Vagina (tissue), 2 donors: ENCODE measurements around the gene NUDT16L1. TPM values are rescaled to one million over a fixed set of nuclear protein-coding genes. Genes with fewer than 3 reads are reported as not detected.

ENCODE experiments used
- DNase-seq, 2 donors: peaks; one replicate each; pipeline ENCODE4 v3.0.0-alpha.2; 2017; ENCODE audit errors: extremely low spot score in 2 of 2
- H3K27ac ChIP-seq: fragments of 200-600 bp; sonication (generic); one replicate; pipeline ENCODE4 v1.5.1; 2019
- H3K27me3 ChIP-seq: fragments of 200-600 bp; sonication (generic); one replicate; pipeline ENCODE4 v1.5.1; 2019
- H3K36me3 ChIP-seq, 2 donors: fragments of 200-600 bp; sonication (generic); one replicate each; pipeline ENCODE4 v1.5.1; 2017 to 2019
- H3K4me1 ChIP-seq: fragments of 200-600 bp; sonication (generic); one replicate; pipeline ENCODE4 v1.5.1; 2019
- H3K4me3 ChIP-seq, 2 donors: fragments of 200-600 bp; sonication (generic); 1 replicate in 1 of 2; 2 replicates in 1 of 2; pipeline ENCODE4 v1.5.1; 2016 to 2019
- H3K9me3 ChIP-seq: fragments of 200-600 bp; sonication (generic); one replicate; pipeline ENCODE4 v1.5.1; 2019
- CTCF ChIP-seq, 3 experiments: fragments of 450-650 bp in 2 of 3; fragments of 200-600 bp in 1 of 3; sonication (generic) in 1 of 3; IDR thresholded peaks; one replicate each; pipeline ENCODE4 v1.5.1; 2017 to 2019; ENCODE audit warnings: antibody characterized with exemption in 3 of 3, mild to moderate bottlenecking in 2 of 3, moderate library complexity in 2 of 3
- POLR2A ChIP-seq, 2 donors: fragments of 450-650 bp; IDR thresholded peaks; one replicate each; pipeline ENCODE4 v1.6.1; 2017; ENCODE audit warnings: antibody characterized with exemption in 2 of 2, mild to moderate bottlenecking in 2 of 2, moderate library complexity in 2 of 2
- POLR2AphosphoS5 ChIP-seq, 2 donors: sonication (generic); formaldehyde crosslinking; IDR thresholded peaks; one replicate each; pipeline ENCODE4 v1.9.0; 2017; ENCODE audit warnings: antibody characterized with exemption in 2 of 2, mild to moderate bottlenecking in 2 of 2, low read depth in 1 of 2; ENCODE audit not compliant: insufficient read depth in 1 of 2
- intact Hi-C: fragments of 100-400 bp; cut with DNase I; formaldehyde crosslinking; loops from one replicate; pipeline ENCODE4 v1.15.1; 2023
- total RNA-seq: library from RNA; depleted of rRNA; stranded (reverse); fragments of >200 nt; gene quantifications from one replicate; pipeline ENCODE4 v1.2.3, GENCODE V29; 2016

NUDT16L1 gene
- total RNA-seq, 1 donor from 2014 or later = 28.5 TPM

GRCh38 chr16:4676831-4677230, 16.5 kb upstream of the NUDT16L1 start:
- intact Hi-C loops = no loop called here
- H3K4me3 ChIP-seq = no peak overlapping the region
- peaks cover 0 to 19% of the 10 kb centered on the region in 2 donors for H3K36me3 ChIP-seq
- no peak overlapping the region for H3K27ac ChIP-seq
- no peaks in the 10 kb centered on the region for H3K27me3 ChIP-seq
- H3K9me3 ChIP-seq = no peaks in the 10 kb centered on the region
- TF ChIP-seq POLR2AphosphoS5 (IDR thresholded peaks at IDR 0.05; ENCODE audit: insufficient read depth in 1 of 2, low read depth in 1 of 2) = no peak
- TF ChIP-seq CTCF (IDR thresholded peaks at IDR 0.05) = no peak
- H3K4me1 ChIP-seq = peaks cover 26% of the 10 kb centered on the region
- no peak for DNase-seq

GRCh38 chr16:4677390-4677789, 16.0 kb upstream of the NUDT16L1 start:
- TF ChIP-seq POLR2A (IDR thresholded peaks at IDR 0.05) (no peak), POLR2AphosphoS5 (IDR thresholded peaks at IDR 0.05; ENCODE audit: insufficient read depth in 1 of 2, low read depth in 1 of 2) (no peak), CTCF (IDR thresholded peaks at IDR 0.05) (no peak)

GRCh38 chr16:4677994-4678393, 15.4 kb upstream of the NUDT16L1 start:
- DNase-seq = no peak
- no peaks in the 10 kb centered on the region for H3K9me3 ChIP-seq
- peaks cover 26% of the 10 kb centered on the region for H3K4me1 ChIP-seq
- H3K36me3 ChIP-seq = peaks cover 0 to 27% of the 10 kb centered on the region in 2 donors
- H3K27ac ChIP-seq = no peak overlapping the region
- intact Hi-C loops = no loop called here
- no peak overlapping the region for H3K4me3 ChIP-seq
- no peaks in the 10 kb centered on the region for H3K27me3 ChIP-seq
- no peak for TF ChIP-seq CTCF (IDR thresholded peaks at IDR 0.05)
- TF ChIP-seq POLR2AphosphoS5 (IDR thresholded peaks at IDR 0.05; ENCODE audit: insufficient read depth in 1 of 2, low read depth in 1 of 2) = no peak
- no peak for TF ChIP-seq POLR2A (IDR thresholded peaks at IDR 0.05)

More at GRCh38 chr16:4677390-4677789, 16.0 kb upstream of the NUDT16L1 start:
- no peak for DNase-seq
- Histone ChIP-seq H3K36me3 (peaks cover 0 to 25% of the 10 kb centered on the region in 2 donors), H3K4me1 (peaks cover 26% of the 10 kb centered on the region), H3K9me3 (no peaks in the 10 kb centered on the region), H3K27ac (no peak overlapping the region), H3K27me3 (no peaks in the 10 kb centered on the region), H3K4me3 (no peak overlapping the region)
- intact Hi-C loops = no loop called here

- Histone ChIP-seq H3K4me1 (peaks cover 26% of the 10 kb centered on the region), H3K27me3 (no peaks in the 10 kb centered on the region), H3K9me3 (no peaks in the 10 kb centered on the region), H3K27ac (no peak overlapping the region), H3K4me3 (no peak overlapping the region), H3K36me3 (peaks cover 0 to 22% of the 10 kb centered on the region in 2 donors)
- no peak for TF ChIP-seq POLR2AphosphoS5 (IDR thresholded peaks at IDR 0.05; ENCODE audit: insufficient read depth in 1 of 2, low read depth in 1 of 2)
- TF ChIP-seq CTCF (IDR thresholded peaks at IDR 0.05) = no peak
- TF ChIP-seq POLR2A (IDR thresholded peaks at IDR 0.05) = no peak
- no peak for DNase-seq
- intact Hi-C loops = no loop called here
These were observed 14.8 kb upstream of the NUDT16L1 start for GRCh38 chr16:4678596-4678995.

- Histone ChIP-seq H3K4me1 (peaks cover 26% of the 10 kb centered on the region), H3K36me3 (peaks cover 0 to 26% of the 10 kb centered on the region in 2 donors), H3K27ac (peak overlapping the region; percentile 85), H3K27me3 (no peaks in the 10 kb centered on the region), H3K9me3 (no peaks in the 10 kb centered on the region), H3K4me3 (peak overlapping the region; percentile 35 to 43)
- intact Hi-C loops = no loop called here
- no peak for DNase-seq
- no peak for TF ChIP-seq POLR2AphosphoS5 (IDR thresholded peaks at IDR 0.05; ENCODE audit: insufficient read depth in 1 of 2, low read depth in 1 of 2)
- no peak for TF ChIP-seq POLR2A (IDR thresholded peaks at IDR 0.05)
- no peak for TF ChIP-seq CTCF (IDR thresholded peaks at IDR 0.05)
These were observed 14.1 kb upstream of the NUDT16L1 start for GRCh38 chr16:4679156-4679849.
